Hepatocyte (in vitro differentiated cells): Measurements from ENCODE around the gene HTR6. TPM values are rescaled to one million over a fixed set of nuclear protein-coding genes. Genes with fewer than 3 reads are reported as not detected.

Experiments used
- DNase-seq: peaks from one replicate; pipeline ENCODE4 v3.0.0-alpha.2; 2016; ENCODE audit warnings: low spot score
- H2AFZ ChIP-seq: fragments of 200-600 bp; sonication (generic); 2 replicates; pipeline ENCODE4 v1.6.0; 2016; ENCODE audit warnings: antibody characterized with exemption, mild to moderate bottlenecking
- H3K27ac ChIP-seq: fragments of 200-600 bp; sonication (generic); 2 replicates; pipeline ENCODE4 v1.5.1; 2016; ENCODE audit warnings: mild to moderate bottlenecking
- H3K27me3 ChIP-seq: fragments of 200-600 bp; sonication (generic); 2 replicates; pipeline ENCODE4 v1.6.1; 2016
- H3K36me3 ChIP-seq: fragments of 200-600 bp; sonication (generic); replicated peaks from 2 replicates; pipeline ENCODE4 v1.5.1; 2016; ENCODE audit warnings: low read depth; ENCODE audit not compliant: insufficient read depth
- H3K4me1 ChIP-seq: fragments of 200-600 bp; sonication (generic); 2 replicates; pipeline ENCODE4 v1.5.1; 2016; ENCODE audit warnings: mild to moderate bottlenecking, moderate library complexity; ENCODE audit not compliant: insufficient read depth
- H3K4me2 ChIP-seq: fragments of 200-600 bp; sonication (generic); 2 replicates; pipeline ENCODE4 v1.6.0; 2016
- H3K4me3 ChIP-seq: fragments of 200-600 bp; sonication (generic); 2 replicates; pipeline ENCODE4 v1.5.1; 2016; ENCODE audit warnings: mild to moderate bottlenecking
- H3K79me2 ChIP-seq: fragments of 200-600 bp; sonication (generic); 2 replicates; pipeline ENCODE4 v1.6.0; 2017; ENCODE audit warnings: mild to moderate bottlenecking
- H3K9me2 ChIP-seq: fragments of 200-600 bp; sonication (generic); replicated peaks from 2 replicates; pipeline ENCODE4 v1.6.0; 2017; ENCODE audit warnings: mild to moderate bottlenecking; ENCODE audit not compliant: insufficient read depth
- H3K9me3 ChIP-seq: fragments of 200-600 bp; sonication (generic); 2 replicates; pipeline ENCODE4 v1.5.1; 2016; ENCODE audit warnings: low read depth, mild to moderate bottlenecking
- H4K20me1 ChIP-seq: fragments of 200-600 bp; sonication (generic); 2 replicates; pipeline ENCODE4 v1.6.0; 2016; ENCODE audit warnings: mild to moderate bottlenecking; ENCODE audit not compliant: insufficient read depth, poor library complexity, severe bottlenecking
- CTCF ChIP-seq: fragments of 200-600 bp; sonication (generic); IDR thresholded peaks from 2 replicates; pipeline ENCODE4 v1.5.1; 2016; ENCODE audit warnings: antibody characterized with exemption, mild to moderate bottlenecking; ENCODE audit not compliant: poor library complexity
- EZH2 ChIP-seq: fragments of 200-600 bp; sonication (generic); IDR thresholded peaks from 2 replicates; pipeline ENCODE4 v1.6.1; 2016; ENCODE audit warnings: antibody characterized with exemption, mild to moderate bottlenecking, borderline replicate concordance
- EZH2phosphoT487 ChIP-seq: fragments of 200-600 bp; sonication (generic); IDR thresholded peaks from one replicate; pipeline ENCODE4 v1.6.1; 2018; ENCODE audit warnings: antibody characterized with exemption, mild to moderate bottlenecking, low read depth, moderate library complexity; ENCODE audit not compliant: unreplicated experiment, severe bottlenecking
- WGBS: methylation state at CpG from one replicate; pipeline ENCODE4 v1.1.6; 2016; ENCODE audit warnings: low lambda C conversion rate; ENCODE audit errors: missing lambda C conversion rate; 5-methylcytosine and 5-hydroxymethylcytosine counted together
- polyA plus RNA-seq: library from polyadenylated mRNA; unstranded; fragments of >200 nt; fragmentation: Nextera tagmentation; extraction: Ambion mirVana; gene quantifications from 2 replicates; pipeline ENCODE4 v1.2.1, GENCODE V29; 2016
- total RNA-seq: library from RNA; depleted of rRNA; stranded (reverse); fragments of >200 nt; gene quantifications from 2 replicates; pipeline ENCODE4 v1.2.3, GENCODE V29; 2014

The HTR6 gene
- total and polyA plus RNA-seq, 2 experiments from 2014 or later: not detected

- DNase-seq: peak; percentile 70
- WGBS: 18% methylated on average over 9 of the region's 9 CpGs
- no peak overlapping the region for H2AFZ ChIP-seq
Observed at GRCh38 chr1:19661721-19662228, 2.9 kb upstream of the HTR6 start.

GRCh38 chr1:19662313-19662712 lies 2.4 kb upstream of the HTR6 start:
- Histone ChIP-seq H4K20me1 (no peaks in the 10 kb centered on the region), H2AFZ (no peak overlapping the region), H3K79me2 (no peaks in the 10 kb centered on the region), H3K9me2 (no peaks in the 10 kb centered on the region), H3K9me3 (no peaks in the 10 kb centered on the region), H3K36me3 (no peaks in the 10 kb centered on the region), H3K27me3 (peaks cover 48% of the 10 kb centered on the region), H3K27ac (no peak overlapping the region), H3K4me2 (no peak overlapping the region), H3K4me1 (no peaks in the 10 kb centered on the region), H3K4me3 (no peak overlapping the region)
- TF ChIP-seq EZH2 (no peak), CTCF (no peak), EZH2phosphoT487 (no peak)
- 71% methylated on average over 3 of the region's 3 CpGs for WGBS
- no peak for DNase-seq

More at GRCh38 chr1:19661721-19662228, 2.9 kb upstream of the HTR6 start:
- H3K4me2 ChIP-seq: no peak overlapping the region
- no peaks in the 10 kb centered on the region for H3K9me3 ChIP-seq
- TF ChIP-seq EZH2 (no peak), CTCF (peak; percentile 74)
- H3K9me2 ChIP-seq: no peaks in the 10 kb centered on the region
- no peaks in the 10 kb centered on the region for H4K20me1 ChIP-seq
- no peak overlapping the region for H3K4me3 ChIP-seq
- no peaks in the 10 kb centered on the region for H3K79me2 ChIP-seq
- H3K27ac ChIP-seq: no peak overlapping the region
- H3K4me1 ChIP-seq: no peaks in the 10 kb centered on the region
- no peaks in the 10 kb centered on the region for H3K36me3 ChIP-seq
- H3K27me3 ChIP-seq: peaks cover 42% of the 10 kb centered on the region

- no peak overlapping the region for H2AFZ ChIP-seq
- DNase-seq: no peak
- H3K9me2 ChIP-seq: no peaks in the 10 kb centered on the region
- peak overlapping the region; percentile 85 for H3K4me2 ChIP-seq
- no peaks in the 10 kb centered on the region for H3K4me1 ChIP-seq
- no peaks in the 10 kb centered on the region for H3K79me2 ChIP-seq
- no peaks in the 10 kb centered on the region for H3K9me3 ChIP-seq
- WGBS: no CpG with 5 or more reads among the region's 23 CpGs
- no peak for TF ChIP-seq EZH2
- TF ChIP-seq EZH2phosphoT487: peak; percentile 25
- no peak for TF ChIP-seq CTCF
- H3K4me3 ChIP-seq: no peak overlapping the region
- no peaks in the 10 kb centered on the region for H4K20me1 ChIP-seq
- no peak overlapping the region for H3K27ac ChIP-seq
- H3K27me3 ChIP-seq: peaks cover 67% of the 10 kb centered on the region
- H3K36me3 ChIP-seq: no peaks in the 10 kb centered on the region
Observed at GRCh38 chr1:19665186-19665495, 466 bp downstream of the HTR6 start.
